Caco-2 (cell line): ENCODE data around the gene BTBD7. TPM values are rescaled to one million over a fixed set of nuclear protein-coding genes. Genes with fewer than 3 reads are reported as not detected.

Experiments used
- BruUV-seq: library from RNA; stranded (reverse); fragments of 400-500 nt; replicated peaks from 2 replicates; lab custom pipeline; 2021; lab: Mats Ljungman, UMichigan
- CTCF ChIA-PET: fragments of 300-600 bp; sonication (Branson Sonifier 250); formaldehyde crosslinking; loops from one replicate; lab custom pipeline; 2022; ENCODE audit warnings: antibody characterized with exemption; lab: Charles Lee
- POLR2A ChIA-PET: fragments of 300-600 bp; sonication (Branson Sonifier 250); formaldehyde crosslinking; loops from one replicate; lab custom pipeline; 2022; ENCODE audit warnings: antibody characterized with exemption; lab: Charles Lee
- DNase-seq, 2 experiments: peaks; one replicate each; pipeline versions ENCODE4 v3.0.0 to v3.0.0-alpha.2; 2020 to 2022
- H3K27me3 ChIP-seq: replicated peaks from 2 replicates; pipeline ENCODE4 v1.6.0; 2011; ENCODE audit warnings: low read length; ENCODE audit not compliant: control insufficient read depth, insufficient read depth
- H3K36me3 ChIP-seq: 2 replicates; pipeline ENCODE4 v1.5.1; 2011; ENCODE audit warnings: low read length; ENCODE audit not compliant: control insufficient read depth, insufficient read depth
- H3K4me1 ChIP-seq: fragments of 250-450 bp; sonication (Bioruptor Pico); 2 replicates; pipeline ENCODE4 v1.5.1; 2020; ENCODE audit warnings: mild to moderate bottlenecking
- H3K4me3 ChIP-seq: 2 replicates; pipeline ENCODE4 v1.5.1; 2011; ENCODE audit warnings: low read depth, mild to moderate bottlenecking, control low read depth, low read length
- H3K9me3 ChIP-seq: fragments of 250-450 bp; sonication (Bioruptor Pico); 2 replicates; pipeline ENCODE4 v1.5.1; 2020; ENCODE audit warnings: mild to moderate bottlenecking, moderate library complexity
- H3K27ac Mint-ChIP-seq: one replicate; pipeline ENCODE4 v1.8.0; 2022; ENCODE audit warnings: mixed read lengths; ENCODE audit not compliant: unreplicated experiment
- H3K27me3 Mint-ChIP-seq: one replicate; pipeline ENCODE4 v1.8.0; 2022; ENCODE audit warnings: mixed read lengths; ENCODE audit not compliant: insufficient read depth, unreplicated experiment
- H3K36me3 Mint-ChIP-seq: one replicate; pipeline ENCODE4 v1.8.0; 2022; ENCODE audit warnings: mild to moderate bottlenecking, mixed read lengths; ENCODE audit not compliant: insufficient read depth, unreplicated experiment
- H3K4me1 Mint-ChIP-seq: one replicate; pipeline ENCODE4 v1.8.0; 2022; ENCODE audit warnings: low read depth, mixed read lengths; ENCODE audit not compliant: unreplicated experiment
- H3K4me3 Mint-ChIP-seq: one replicate; pipeline ENCODE4 v1.8.0; 2022; ENCODE audit warnings: mild to moderate bottlenecking, moderate library complexity, mixed read lengths; ENCODE audit not compliant: unreplicated experiment
- H3K9me3 Mint-ChIP-seq: one replicate; pipeline ENCODE4 v1.8.0; 2022; ENCODE audit warnings: mixed read lengths; ENCODE audit not compliant: unreplicated experiment
- intact Hi-C: fragments of 100-400 bp; cut with micrococcal nuclease; formaldehyde crosslinking; loops from one replicate; pipeline ENCODE4 v1.10.0; 2022; ENCODE audit not compliant: unreplicated experiment
- total RNA-seq: library from RNA; stranded (reverse); gene quantifications from 2 replicates; pipeline ENCODE4 v1.2.3, GENCODE V29; 2022
- TF ChIP-seq, protein P1 (sequence below), 2 experiments: fragments of 200-600 bp in 1 of 2; IDR thresholded peaks; 1 replicate in 1 of 2; 2 replicates in 1 of 2; pipeline versions ENCODE4 v1.5.1 to v1.8.0; 2011 to 2022; ENCODE audit warnings: antibody characterized with exemption in 1 of 2, control low read depth in 1 of 2, inconsistent platforms in 1 of 2, low read depth in 1 of 2, low read length in 1 of 2, mild to moderate bottlenecking in 1 of 2, moderate library complexity in 1 of 2; ENCODE audit not compliant: insufficient read depth in 1 of 2, severe bottlenecking in 1 of 2, unreplicated experiment in 1 of 2

The BTBD7 gene
- total RNA-seq, 1 experiment from 2014 or later: 32.2 TPM

DNA sequence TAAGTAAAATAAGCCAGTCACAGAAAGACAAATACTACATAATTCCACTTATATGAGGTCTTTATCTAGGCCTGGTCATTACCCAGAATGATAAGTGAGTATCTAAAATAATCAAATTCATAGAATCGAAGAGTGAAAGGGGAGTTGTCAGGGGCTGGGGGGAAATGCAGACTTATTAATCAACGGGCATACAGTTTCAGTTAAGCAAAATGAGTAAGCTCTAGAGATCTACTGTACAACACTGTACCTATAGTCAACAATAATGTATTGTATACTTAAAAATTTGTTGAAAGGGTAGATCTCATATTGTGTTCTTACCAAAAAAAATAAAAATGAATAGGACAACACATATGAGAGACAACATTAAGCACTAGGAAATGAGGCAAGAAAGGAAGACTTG lies 13.3 kb downstream of the BTBD7 start:
- POLR2A ChIA-PET: no interaction called here
- no TSS peak for BruUV-seq
- Mint-ChIP-seq H3K27me3 (no peaks in the 10 kb centered on the region), H3K4me3 (no peak overlapping the region), H3K36me3 (peaks cover 7% of the 10 kb centered on the region), H3K9me3 (no peaks in the 10 kb centered on the region), H3K4me1 (peaks cover 10% of the 10 kb centered on the region), H3K27ac (no peak overlapping the region)
- no peaks in the 10 kb centered on the region for H3K27me3 ChIP-seq
- no peak overlapping the region for H3K4me3 ChIP-seq
- CTCF ChIA-PET: no interaction called here
- TF ChIP-seq, protein P1, sequence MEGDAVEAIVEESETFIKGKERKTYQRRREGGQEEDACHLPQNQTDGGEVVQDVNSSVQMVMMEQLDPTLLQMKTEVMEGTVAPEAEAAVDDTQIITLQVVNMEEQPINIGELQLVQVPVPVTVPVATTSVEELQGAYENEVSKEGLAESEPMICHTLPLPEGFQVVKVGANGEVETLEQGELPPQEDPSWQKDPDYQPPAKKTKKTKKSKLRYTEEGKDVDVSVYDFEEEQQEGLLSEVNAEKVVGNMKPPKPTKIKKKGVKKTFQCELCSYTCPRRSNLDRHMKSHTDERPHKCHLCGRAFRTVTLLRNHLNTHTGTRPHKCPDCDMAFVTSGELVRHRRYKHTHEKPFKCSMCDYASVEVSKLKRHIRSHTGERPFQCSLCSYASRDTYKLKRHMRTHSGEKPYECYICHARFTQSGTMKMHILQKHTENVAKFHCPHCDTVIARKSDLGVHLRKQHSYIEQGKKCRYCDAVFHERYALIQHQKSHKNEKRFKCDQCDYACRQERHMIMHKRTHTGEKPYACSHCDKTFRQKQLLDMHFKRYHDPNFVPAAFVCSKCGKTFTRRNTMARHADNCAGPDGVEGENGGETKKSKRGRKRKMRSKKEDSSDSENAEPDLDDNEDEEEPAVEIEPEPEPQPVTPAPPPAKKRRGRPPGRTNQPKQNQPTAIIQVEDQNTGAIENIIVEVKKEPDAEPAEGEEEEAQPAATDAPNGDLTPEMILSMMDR (IDR thresholded peaks at IDR 0.05; ENCODE audit: insufficient read depth in 1 of 2, low read depth in 1 of 2, low read length in 1 of 2, severe bottlenecking in 1 of 2, unreplicated experiment in 1 of 2): no peak
- no peak for DNase-seq
- no peaks in the 10 kb centered on the region; the same call in none of the 2 replicates for H3K4me1 ChIP-seq
- intact Hi-C loops: no loop called here
- H3K9me3 ChIP-seq: no peaks in the 10 kb centered on the region
- no peaks in the 10 kb centered on the region for H3K36me3 ChIP-seq

DNA sequence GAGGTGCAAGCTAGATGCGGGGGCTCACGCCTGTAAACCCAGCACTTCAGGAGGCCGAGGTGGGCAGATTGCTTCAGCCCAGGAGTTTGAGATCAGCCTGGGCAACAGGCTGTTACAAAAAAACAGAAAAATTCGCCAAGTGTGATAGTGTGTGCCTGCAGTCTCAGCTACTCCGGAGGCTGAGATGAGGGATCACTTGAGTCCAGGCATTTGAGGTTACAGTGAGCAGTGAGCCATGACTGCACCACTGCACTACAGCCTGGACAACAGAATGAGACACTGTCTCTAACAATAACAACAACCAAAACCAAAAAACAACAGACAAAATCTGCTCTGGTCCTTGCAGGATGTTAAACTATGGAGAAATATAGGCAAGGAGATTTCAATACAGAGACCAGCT lies 13.9 kb downstream of the BTBD7 start:
- Histone ChIP-seq H3K36me3 (no peaks in the 10 kb centered on the region), H3K4me3 (no peak overlapping the region), H3K27me3 (no peaks in the 10 kb centered on the region), H3K9me3 (no peaks in the 10 kb centered on the region), H3K4me1 (no peaks in the 10 kb centered on the region; the same call in none of the 2 replicates)
- Mint-ChIP-seq H3K4me1 (peaks cover 10% of the 10 kb centered on the region), H3K9me3 (no peaks in the 10 kb centered on the region), H3K27me3 (no peaks in the 10 kb centered on the region), H3K36me3 (peaks cover 6% of the 10 kb centered on the region), H3K4me3 (no peak overlapping the region), H3K27ac (no peak overlapping the region)
- ChIA-PET POLR2A (no interaction called here), CTCF (no interaction called here)
- no peak for DNase-seq
- intact Hi-C loops: no loop called here
- BruUV-seq: no TSS peak
- TF ChIP-seq, protein P1 (IDR thresholded peaks at IDR 0.05; ENCODE audit: insufficient read depth in 1 of 2, low read depth in 1 of 2, low read length in 1 of 2, severe bottlenecking in 1 of 2, unreplicated experiment in 1 of 2): no peak

DNA sequence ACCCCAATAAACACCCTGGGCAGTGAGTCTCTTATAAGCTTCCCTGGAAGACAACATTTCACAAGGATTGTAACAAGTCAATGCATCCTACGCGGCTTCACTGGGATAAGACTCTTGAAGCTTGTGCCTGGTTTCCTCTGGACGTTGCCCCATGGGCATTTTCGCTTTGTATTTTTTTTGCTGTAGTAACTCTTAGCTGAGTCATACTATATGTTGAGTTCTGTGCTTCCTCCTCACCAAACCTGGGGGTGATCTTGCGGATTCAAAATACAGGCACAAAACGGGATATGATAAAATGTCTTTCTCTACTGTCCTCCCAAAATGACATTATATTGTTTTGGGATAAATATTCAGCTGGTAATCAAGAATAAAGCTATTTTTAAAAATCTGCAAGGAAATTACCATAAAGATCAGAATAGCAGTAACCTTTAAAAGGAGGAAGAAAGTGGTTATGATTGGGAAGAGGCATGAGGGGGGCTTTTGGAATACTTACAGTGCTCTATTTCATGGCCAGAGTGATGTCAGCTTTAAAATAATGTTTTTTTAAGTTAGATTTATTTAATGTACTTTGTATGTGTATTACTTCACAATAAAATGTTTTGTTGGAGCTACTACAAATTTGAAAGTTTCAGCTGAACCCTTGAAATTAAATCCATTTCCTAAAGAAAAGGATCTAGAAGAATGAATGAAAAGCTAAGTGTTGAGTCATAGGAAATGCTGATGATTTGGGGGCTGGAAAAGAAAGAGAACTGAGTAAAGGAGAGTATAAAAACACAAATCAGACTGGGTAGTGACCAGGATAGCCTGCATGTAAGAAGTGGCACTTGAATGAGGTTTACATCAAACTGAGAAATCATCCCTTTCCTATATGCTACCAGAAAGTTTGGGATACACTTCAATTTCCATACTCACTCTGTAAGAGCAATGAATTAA lies 14.7 kb downstream of the BTBD7 start:
- ChIA-PET POLR2A (interaction anchor here (0.5 kb wide), 1 partner anchor 763 kb away, joined by 4 read pairs; the partner anchor contains the start of genes DDX24 and IFI27L1), CTCF (interaction anchor here (0.6 kb wide), 1 partner anchor 26 kb away, joined by 4 read pairs; no protein-coding TSS in a partner anchor)
- no peaks in the 10 kb centered on the region for H3K27me3 ChIP-seq
- H3K36me3 ChIP-seq: no peaks in the 10 kb centered on the region
- TF ChIP-seq, protein P1 (IDR thresholded peaks at IDR 0.05; ENCODE audit: insufficient read depth in 1 of 2, low read depth in 1 of 2, low read length in 1 of 2, severe bottlenecking in 1 of 2, unreplicated experiment in 1 of 2): no peak
- H3K4me3 ChIP-seq: no peak overlapping the region
- H3K27ac Mint-ChIP-seq: no peak overlapping the region
- H3K27me3 Mint-ChIP-seq: no peaks in the 10 kb centered on the region
- H3K4me1 ChIP-seq: no peaks in the 10 kb centered on the region; the same call in none of the 2 replicates
- no peaks in the 10 kb centered on the region for H3K9me3 Mint-ChIP-seq
- intact Hi-C loops: loop anchor here (2.0 kb wide), 1 partner anchor 31 kb away; no protein-coding TSS in a partner anchor
- no peaks in the 10 kb centered on the region for H3K9me3 ChIP-seq
- H3K36me3 Mint-ChIP-seq: peaks cover 6% of the 10 kb centered on the region
- no peak overlapping the region for H3K4me3 Mint-ChIP-seq
- peaks cover 10% of the 10 kb centered on the region for H3K4me1 Mint-ChIP-seq
- DNase-seq: no peak
- no TSS peak for BruUV-seq
